Small intestine (tissue), 16 donors: Measurements from ENCODE around the gene TNS2. TPM values are rescaled to one million over a fixed set of nuclear protein-coding genes. Genes with fewer than 3 reads are reported as not detected.

ENCODE experiments used
- DNase-seq, 2 donors: peaks; one replicate each; pipeline versions ENCODE4 v3.0.0 to v3.0.0-alpha.2; 2013
- FAIRE-seq: peaks from 2 replicates; lab custom pipeline; 2012; peaks lifted over from hg19 to GRCh38; lab: Jason Lieb, UNC
- H3K27ac ChIP-seq, 3 donors: one replicate each; pipeline ENCODE4 v1.5.1; 2013; ENCODE audit warnings: low read length in 2 of 3, mild to moderate bottlenecking in 2 of 3, control low read depth in 1 of 3, inconsistent platforms in 1 of 3, low read depth in 1 of 3, moderate library complexity in 1 of 3
- H3K27me3 ChIP-seq, 3 donors: one replicate each; pipeline ENCODE4 v1.6.1; 2013; ENCODE audit warnings: low read length in 3 of 3, inconsistent platforms in 1 of 3; ENCODE audit not compliant: control insufficient read depth in 3 of 3, insufficient read depth in 3 of 3
- H3K36me3 ChIP-seq, 3 donors: one replicate each; pipeline ENCODE4 v1.6.1; 2013; ENCODE audit warnings: low read length in 3 of 3, inconsistent platforms in 1 of 3, low read depth in 1 of 3, mild to moderate bottlenecking in 1 of 3, moderate library complexity in 1 of 3; ENCODE audit not compliant: control insufficient read depth in 3 of 3, insufficient read depth in 2 of 3
- H3K4me1 ChIP-seq, 3 donors: one replicate each; pipeline ENCODE4 v1.6.1; 2013; ENCODE audit warnings: low read length in 2 of 3, inconsistent platforms in 1 of 3, low read depth in 1 of 3, mild to moderate bottlenecking in 1 of 3, moderate library complexity in 1 of 3; ENCODE audit not compliant: control insufficient read depth in 3 of 3, insufficient read depth in 2 of 3
- H3K4me3 ChIP-seq, 3 donors: one replicate each; pipeline ENCODE4 v1.5.1; 2013; ENCODE audit warnings: low read length in 3 of 3, control low read depth in 1 of 3, inconsistent platforms in 1 of 3, low read depth in 1 of 3, mild to moderate bottlenecking in 1 of 3, moderate library complexity in 1 of 3
- H3K9me3 ChIP-seq, 2 donors: one replicate each; pipeline ENCODE4 v1.6.1; 2013; ENCODE audit warnings: low read depth in 1 of 2, low read length in 1 of 2; ENCODE audit not compliant: control insufficient read depth in 2 of 2, insufficient read depth in 1 of 2
- WGBS, 3 donors: extraction: QIAGEN DNeasy Blood & Tissue Kit; methylation state at CpG; one replicate each; pipeline ENCODE4 v1.1.7; 2013; 5-methylcytosine and 5-hydroxymethylcytosine counted together
- long read RNA-seq, 10 donors: transcript quantifications; one replicate each; lab custom pipeline, GENCODE V29; 2026
- polyA plus RNA-seq, 4 donors: library from polyadenylated mRNA; stranded (reverse) in 3 of 4; unstranded in 1 of 4; fragments of 200-250 nt in 3 of 4; fragments of 120-200 nt in 1 of 4; gene quantifications; one replicate each; pipeline versions ENCODE4 v1.2.1 to v1.2.3, GENCODE V29; 2013
- donor health status: healthy with polysubstance abuse.
- donor health status: control.
- donor health status: control.
- donor health status: Bipolar disorder and iron deficiency.
- donor health status: healthy.

Gene TNS2
- polyA plus RNA-seq, result 10 to 100 TPM in 3 of 4 donors, 1 to 10 TPM in 1; 5.8 to 52.9 (median 25.0) TPM
- long read RNA-seq, donor 1, partial matches to known transcripts, result 0 of 2 reads
- long read RNA-seq, donor 1, other reads (novel, unspliced or antisense), result 0 of 2 reads
- long read RNA-seq, donor 2, partial matches to known transcripts, result 10 of 10 reads
- long read RNA-seq, donor 2, other reads (novel, unspliced or antisense), result 0 of 10 reads
- long read RNA-seq, donor 3, result 0 reads
- long read RNA-seq, donor 4, result 0 reads
- long read RNA-seq, donor 5, result 0 reads
- long read RNA-seq, donor 6, partial matches to known transcripts, result 0 of 1 reads
- long read RNA-seq, donor 6, other reads (novel, unspliced or antisense), result 0 of 1 reads
- long read RNA-seq, donor 7, result 0 reads
- long read RNA-seq, donor 8, partial matches to known transcripts, result 0 of 1 reads
- long read RNA-seq, donor 8, other reads (novel, unspliced or antisense), result 0 of 1 reads
- long read RNA-seq, donor 9, result 0 reads
- long read RNA-seq, donor 10, partial matches to known transcripts, result 21 of 32 reads
- long read RNA-seq, donor 10, other reads (novel, unspliced or antisense), result 8 of 32 reads

- H3K36me3 ChIP-seq, result peaks cover 0 to 25% (median 0%) of the 10 kb centered on the region in 3 donors
- no peaks in the 10 kb centered on the region for H3K9me3 ChIP-seq
- peak within 1 kb of the TSS; percentile 90 to 97 (median 91) for H3K27ac ChIP-seq
- peaks cover 3 to 88% (median 6%) of the 10 kb centered on the region in 3 donors for H3K4me1 ChIP-seq
- DNase-seq, result peak; percentile 82 to 84
- no peak for FAIRE-seq
- 19 to 29% (median 23%) methylated on average over 18 to 20 of the region's 20 CpGs for WGBS, 3 donors
- peaks cover 0 to 1% (median 0%) of the 10 kb centered on the region in 3 donors for H3K27me3 ChIP-seq
- peak within 1 kb of the TSS; percentile 7 to 52 (median 51) for H3K4me3 ChIP-seq
Observed at GRCh38 chr12:53049571-53050318, at the start of gene TNS2. Gene TNS2 (plus strand): TSS chr12:53050065. CDS start chr12:53050186, 121 bp downstream.

GRCh38 chr12:53004178-53004577 lies 45.7 kb upstream of the TNS2 start:
- Histone ChIP-seq H3K9me3 (no peaks in the 10 kb centered on the region), H3K27me3 (no peaks in the 10 kb centered on the region), H3K36me3 (peaks cover 0 to 7% (median 0%) of the 10 kb centered on the region in 3 donors), H3K27ac (no peak overlapping the region), H3K4me3 (no peak overlapping the region), H3K4me1 (peaks cover 4 to 21% (median 10%) of the 10 kb centered on the region in 3 donors)
- WGBS, 3 donors, result 76 to 89% (median 87%) methylated on average over 5 of the region's 5 CpGs
- FAIRE-seq (no peak), DNase-seq (no peak)

- H3K4me3 ChIP-seq, result no peak overlapping the region
- no peak overlapping the region for H3K27ac ChIP-seq
- H3K27me3 ChIP-seq, result no peaks in the 10 kb centered on the region
- no peak for FAIRE-seq
- 84 to 92% (median 90%) methylated on average over 2 of the region's 2 CpGs for WGBS, 3 donors
- peaks cover 0 to 9% (median 0%) of the 10 kb centered on the region in 3 donors for H3K36me3 ChIP-seq
- H3K4me1 ChIP-seq, result peaks cover 4 to 23% (median 12%) of the 10 kb centered on the region in 3 donors
- H3K9me3 ChIP-seq, result no peaks in the 10 kb centered on the region
- DNase-seq, result peak in 1 of 2 donors; percentile 26
Observed at GRCh38 chr12:53004582-53004981, 45.3 kb upstream of the TNS2 start.

GRCh38 chr12:53005215-53005985 lies 44.5 kb upstream of the TNS2 start:
- DNase-seq, result peak in 1 of 2 donors; percentile 38
- 11 to 19% (median 18%) methylated on average over 28 of the region's 28 CpGs for WGBS, 3 donors
- peaks cover 8 to 26% (median 16%) of the 10 kb centered on the region in 3 donors for H3K4me1 ChIP-seq
- no peaks in the 10 kb centered on the region for H3K9me3 ChIP-seq
- FAIRE-seq, result no peak
- peak overlapping the region; percentile 31 to 81 (median 63) for H3K4me3 ChIP-seq
- H3K36me3 ChIP-seq, result peaks cover 0 to 9% (median 0%) of the 10 kb centered on the region in 3 donors
- peak overlapping the region; percentile 41 to 92 (median 90) for H3K27ac ChIP-seq
- H3K27me3 ChIP-seq, result no peaks in the 10 kb centered on the region

- FAIRE-seq, result no peak
- Histone ChIP-seq H3K4me3 (peak within 1 kb of the TSS; percentile 81 to 87 (median 85)), H3K4me1 (peaks cover 8 to 26% (median 17%) of the 10 kb centered on the region in 3 donors), H3K27ac (peak within 1 kb of the TSS; percentile 41 to 96 (median 92)), H3K9me3 (no peaks in the 10 kb centered on the region), H3K27me3 (no peaks in the 10 kb centered on the region), H3K36me3 (peaks cover 0 to 15% (median 0%) of the 10 kb centered on the region in 3 donors)
- 0 to 1% (median 0%) methylated on average over 58 to 64 of the region's 64 CpGs for WGBS, 3 donors
- peak; percentile 100 for DNase-seq
Observed at GRCh38 chr12:53005986-53006809, 43.7 kb upstream of the TNS2 start, which contains the start of gene EIF4B. Gene EIF4B (plus strand): TSS chr12:53006456. CDS start chr12:53006484, 28 bp downstream.

- peak overlapping the region; percentile 38 to 96 (median 92) for H3K27ac ChIP-seq
- H3K9me3 ChIP-seq, result no peaks in the 10 kb centered on the region
- H3K4me3 ChIP-seq, result peak overlapping the region; percentile 81 to 87 (median 85)
- FAIRE-seq (no peak), DNase-seq (peak; percentile 71 to 88)
- H3K4me1 ChIP-seq, result peaks cover 8 to 28% (median 19%) of the 10 kb centered on the region in 3 donors
- 0 to 1% (median 0%) methylated on average over 34 to 38 of the region's 38 CpGs for WGBS, 3 donors
- H3K27me3 ChIP-seq, result no peaks in the 10 kb centered on the region
- H3K36me3 ChIP-seq, result peaks cover 0 to 15% (median 0%) of the 10 kb centered on the region in 3 donors
Observed at GRCh38 chr12:53006810-53007309, 43.0 kb upstream of the TNS2 start.

GRCh38 chr12:53007343-53007742 lies 42.5 kb upstream of the TNS2 start:
- H3K4me1 ChIP-seq, result peaks cover 8 to 33% (median 19%) of the 10 kb centered on the region in 3 donors
- peak overlapping the region in 2 of 3 donors; percentile 92 to 96 for H3K27ac ChIP-seq
- WGBS, 3 donors, result 14 to 22% (median 21%) methylated on average over 3 to 4 of the region's 4 CpGs
- DNase-seq (no peak), FAIRE-seq (no peak)
- H3K27me3 ChIP-seq, result no peaks in the 10 kb centered on the region
- H3K4me3 ChIP-seq, result peak overlapping the region; percentile 81 to 87 (median 85)
- H3K9me3 ChIP-seq, result no peaks in the 10 kb centered on the region
- peaks cover 0 to 15% (median 0%) of the 10 kb centered on the region in 3 donors for H3K36me3 ChIP-seq
